CD4-positive, alpha-beta T cell (primary cell): Measurements from ENCODE around the gene ACTR5. TPM values are rescaled to one million over a fixed set of nuclear protein-coding genes. Genes with fewer than 3 reads are reported as not detected.

Experiments used
- ATAC-seq: fragments of 200-7000 bp; cut with Tn5 transposase; one replicate; pipeline ENCODE4 v1.10.0; 2022; ENCODE audit warnings: mild to moderate bottlenecking; ENCODE audit not compliant: poor library complexity
- CTCF ChIA-PET: fragments of 350-600 bp; sonication (Branson Sonifier 250); formaldehyde crosslinking; loops from one replicate; lab custom pipeline; 2021; ENCODE audit warnings: antibody characterized with exemption, inconsistent platforms; lab: Charles Lee
- POLR2A ChIA-PET: fragments of 350-600 bp; sonication (Branson Sonifier 250); formaldehyde crosslinking; loops from one replicate; lab custom pipeline; 2021; ENCODE audit warnings: antibody characterized with exemption, inconsistent platforms; lab: Charles Lee
- DNase-seq, 14 experiments: peaks; one replicate each; pipeline ENCODE4 v3.0.0-alpha.2; 2013 to 2020; ENCODE audit warnings: mixed read lengths in 2 of 14
- H3K27ac ChIP-seq, 2 donors: one replicate each; pipeline versions ENCODE4 v1.5.1 to v1.7.0; 2013; ENCODE audit warnings: low read length in 2 of 2, low read depth in 1 of 2, mild to moderate bottlenecking in 1 of 2
- H3K27me3 ChIP-seq, 2 experiments: 1 replicate in 1 of 2; 2 replicates in 1 of 2; pipeline versions ENCODE4 v1.6.1 to v1.7.0; 2013; ENCODE audit warnings: low read length in 2 of 2, control low read depth in 1 of 2, mild to moderate bottlenecking in 1 of 2, moderate library complexity in 1 of 2; ENCODE audit not compliant: insufficient read depth in 2 of 2, control insufficient read depth in 1 of 2
- H3K36me3 ChIP-seq: one replicate; pipeline ENCODE4 v1.6.1; 2013; ENCODE audit warnings: low read length, control low read depth; ENCODE audit not compliant: insufficient read depth
- H3K4me1 ChIP-seq: one replicate; pipeline ENCODE4 v1.6.1; 2013; ENCODE audit warnings: low read length, control low read depth; ENCODE audit not compliant: insufficient read depth
- H3K4me3 ChIP-seq: one replicate; pipeline ENCODE4 v1.5.1; 2013; ENCODE audit warnings: mild to moderate bottlenecking, low read length, moderate library complexity
- H3K9me3 ChIP-seq, 2 experiments: 1 replicate in 1 of 2; 2 replicates in 1 of 2; pipeline versions ENCODE4 v1.6.1 to v1.7.0; 2013; ENCODE audit warnings: low read length in 2 of 2, mild to moderate bottlenecking in 2 of 2, control low read depth in 1 of 2, moderate library complexity in 1 of 2; ENCODE audit not compliant: control insufficient read depth in 1 of 2, insufficient read depth in 1 of 2
- H3K27ac Mint-ChIP-seq: one replicate; pipeline ENCODE4 v1.8.0; 2020; ENCODE audit warnings: mixed read lengths
- H3K27me3 Mint-ChIP-seq: one replicate; pipeline ENCODE4 v1.8.0; 2021; ENCODE audit warnings: mixed read lengths
- H3K36me3 Mint-ChIP-seq: one replicate; pipeline ENCODE4 v1.8.0; 2021; ENCODE audit warnings: low read depth, mixed read lengths
- H3K4me1 Mint-ChIP-seq: one replicate; pipeline ENCODE4 v1.8.0; 2021; ENCODE audit warnings: low read depth, mixed read lengths
- H3K4me3 Mint-ChIP-seq: one replicate; pipeline ENCODE4 v1.8.0; 2020; ENCODE audit warnings: mild to moderate bottlenecking, mixed read lengths
- H3K9me3 Mint-ChIP-seq: one replicate; pipeline ENCODE4 v1.8.0; 2020; ENCODE audit warnings: mixed read lengths
- intact Hi-C, 2 experiments: fragments of 100-400 bp; cut with DNase I in 1 of 2; cut with micrococcal nuclease in 1 of 2; formaldehyde crosslinking; loops; one replicate each; pipeline versions ENCODE4 v1.15.1 to v1.9.0; 2023 to 2025; cut with DNase I, micrococcal nuclease
- total RNA-seq, 174 experiments: library from RNA in 2 of 174; stranded (reverse) in 2 of 174; gene quantifications; one replicate each; pipeline ENCODE4 v1.2.3 and lab custom pipeline; 2021 to 2026
- TF ChIP-seq, protein P1 (sequence below): fragments of 200-600 bp; IDR thresholded peaks from one replicate; pipeline ENCODE4 v1.8.0; 2022; ENCODE audit warnings: antibody characterized with exemption, mild to moderate bottlenecking

Gene ACTR5
- total RNA-seq, 2 experiments from 2014 or later: 11.1 to 11.9 TPM

- peak overlapping the region; percentile 96 to 100 for H3K27ac ChIP-seq
- TF ChIP-seq, protein P1, sequence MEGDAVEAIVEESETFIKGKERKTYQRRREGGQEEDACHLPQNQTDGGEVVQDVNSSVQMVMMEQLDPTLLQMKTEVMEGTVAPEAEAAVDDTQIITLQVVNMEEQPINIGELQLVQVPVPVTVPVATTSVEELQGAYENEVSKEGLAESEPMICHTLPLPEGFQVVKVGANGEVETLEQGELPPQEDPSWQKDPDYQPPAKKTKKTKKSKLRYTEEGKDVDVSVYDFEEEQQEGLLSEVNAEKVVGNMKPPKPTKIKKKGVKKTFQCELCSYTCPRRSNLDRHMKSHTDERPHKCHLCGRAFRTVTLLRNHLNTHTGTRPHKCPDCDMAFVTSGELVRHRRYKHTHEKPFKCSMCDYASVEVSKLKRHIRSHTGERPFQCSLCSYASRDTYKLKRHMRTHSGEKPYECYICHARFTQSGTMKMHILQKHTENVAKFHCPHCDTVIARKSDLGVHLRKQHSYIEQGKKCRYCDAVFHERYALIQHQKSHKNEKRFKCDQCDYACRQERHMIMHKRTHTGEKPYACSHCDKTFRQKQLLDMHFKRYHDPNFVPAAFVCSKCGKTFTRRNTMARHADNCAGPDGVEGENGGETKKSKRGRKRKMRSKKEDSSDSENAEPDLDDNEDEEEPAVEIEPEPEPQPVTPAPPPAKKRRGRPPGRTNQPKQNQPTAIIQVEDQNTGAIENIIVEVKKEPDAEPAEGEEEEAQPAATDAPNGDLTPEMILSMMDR: no peak
- H3K27me3 ChIP-seq: no peaks in the 10 kb centered on the region
- peak overlapping the region; percentile 88 for H3K4me3 Mint-ChIP-seq
- H3K27ac Mint-ChIP-seq: peak overlapping the region; percentile 97
- DNase-seq (peak; percentile 54 to 94 (median 69)), ATAC-seq (peak; percentile 69)
- no peaks in the 10 kb centered on the region for H3K36me3 ChIP-seq
- peak overlapping the region; percentile 98 for H3K4me3 ChIP-seq
- POLR2A ChIA-PET: interaction anchor here (0.6 to 5.3 kb wide), 23 partner anchors 9 to 157 kb away, joined by 3 to 107 read pairs (median 4); partner anchors contain the start of genes ACTR5 and DHX35
- CTCF ChIA-PET: interaction anchor here (1.3 to 2.0 kb wide), 4 partner anchors 36 to 121 kb away, joined by 3 to 7 read pairs (median 4); partner anchors contain the start of gene FAM83D
- H3K9me3 ChIP-seq: no peaks in the 10 kb centered on the region
- peaks cover 37% of the 10 kb centered on the region for H3K36me3 Mint-ChIP-seq
- intact Hi-C loops: loop anchor here (1.0 to 5.0 kb wide), 7 partner anchors 15 to 157 kb away; partner anchors contain the start of genes ACTR5 (in 2 of the 2) and DHX35 (in 1 of the 2)
- H3K4me1 Mint-ChIP-seq: peaks cover 49% of the 10 kb centered on the region
- H3K9me3 Mint-ChIP-seq: no peaks in the 10 kb centered on the region
- no peaks in the 10 kb centered on the region for H3K27me3 Mint-ChIP-seq
- peaks cover 51% of the 10 kb centered on the region for H3K4me1 ChIP-seq
These were observed 56.6 kb downstream of the ACTR5 start for GRCh38 chr20:38804682-38805501.

DNA sequence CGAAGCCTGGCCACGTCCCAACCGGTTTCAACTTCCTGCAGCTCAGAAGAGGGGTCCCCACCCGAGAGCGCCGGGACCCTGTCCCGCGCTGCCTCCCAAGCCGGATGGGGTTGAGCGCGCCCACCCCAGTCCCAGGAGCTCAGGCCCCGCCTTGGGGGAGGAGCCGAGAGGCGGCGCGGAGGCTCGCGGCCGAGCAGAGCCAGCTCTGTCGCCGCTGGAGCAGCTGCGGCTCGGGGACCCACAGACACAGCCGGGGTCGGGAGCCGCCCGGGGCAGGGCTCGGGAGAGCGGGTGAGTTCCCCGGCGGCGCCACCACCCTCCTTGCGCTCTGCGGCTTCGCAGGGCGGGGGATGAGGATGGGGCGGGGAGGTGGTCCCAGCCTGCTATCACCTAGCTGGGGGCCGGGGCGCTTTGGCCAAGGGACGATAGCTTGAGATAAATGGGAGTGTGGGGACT lies 57.3 kb downstream of the ACTR5 start, which contains the start of gene PPP1R16B:
PPP1R16B (plus strand) TSS at position 196 of the 456 bp plus-strand sequence. CDS start 30,229 bp downstream, outside the sequence.
- ChIA-PET POLR2A (interaction anchor here (0.6 to 5.3 kb wide), 24 partner anchors 9 to 157 kb away, joined by 3 to 107 read pairs (median 4); partner anchors contain the start of genes ACTR5 and DHX35), CTCF (interaction anchor here (1.3 to 2.0 kb wide), 4 partner anchors 35 to 121 kb away, joined by 3 to 7 read pairs (median 4); partner anchors contain the start of gene FAM83D)
- peaks cover 57% of the 10 kb centered on the region for H3K4me1 ChIP-seq
- peak within 1 kb of the TSS; percentile 98 for H3K4me3 ChIP-seq
- peaks cover 55% of the 10 kb centered on the region for H3K4me1 Mint-ChIP-seq
- no peaks in the 10 kb centered on the region for H3K9me3 ChIP-seq
- H3K27me3 ChIP-seq: no peaks in the 10 kb centered on the region
- H3K4me3 Mint-ChIP-seq: peak within 1 kb of the TSS; percentile 89
- intact Hi-C loops: loop anchor here (1.0 to 5.0 kb wide), 6 partner anchors 15 to 157 kb away; partner anchors contain the start of genes ACTR5 (in 2 of the 2) and DHX35 (in 1 of the 2)
- ATAC-seq (peak; percentile 59), DNase-seq (peak; percentile 56 to 88 (median 73))
- peak within 1 kb of the TSS; percentile 97 for H3K27ac Mint-ChIP-seq
- H3K27me3 Mint-ChIP-seq: no peaks in the 10 kb centered on the region
- H3K36me3 Mint-ChIP-seq: peaks cover 44% of the 10 kb centered on the region
- H3K27ac ChIP-seq: peak within 1 kb of the TSS; percentile 96 to 100
- TF ChIP-seq, protein P1: no peak
- no peaks in the 10 kb centered on the region for H3K9me3 Mint-ChIP-seq
- peaks cover 5% of the 10 kb centered on the region for H3K36me3 ChIP-seq
